ENCODE measurements around the gene DLG4. TPM values are rescaled to one million over a fixed set of nuclear protein-coding genes. Genes with fewer than 3 reads are reported as not detected.

The DLG4 gene
- total and polyA plus RNA-seq, 2 donors (not counting 3 experiments of a cell fraction or from before 2014, with no cell fraction given), result 14.9 to 34.6 TPM

- FAIRE-seq (no peak), DNase-seq (ENCODE audit: low read depth, low spot score) (no peak)
- H3K9me1 ChIP-seq (replicated peaks; ENCODE audit: control insufficient read depth, extremely low read depth, insufficient read depth, low read length), result no peaks in the 10 kb centered on the region
- no peak for TF ChIP-seq GATA2 (IDR thresholded peaks at IDR 0.05; ENCODE audit: insufficient read depth, insufficient read length, low read depth, low read length)
- no peak for TF ChIP-seq MAX (IDR thresholded peaks at IDR 0.05; ENCODE audit: insufficient read depth, insufficient read length)
- TF ChIP-seq CTCF (IDR thresholded peaks at IDR 0.05; ENCODE audit: extremely low read depth in 1 of 2, insufficient read depth in 1 of 2, low read depth in 1 of 2, low read length in 2 of 2), result no peak
- no peak for TF ChIP-seq POLR2AphosphoS5 (IDR thresholded peaks at IDR 0.05; ENCODE audit: insufficient read depth, low read depth, low read length)
- TF ChIP-seq MYC (IDR thresholded peaks at IDR 0.05; ENCODE audit: low read depth, low read length), result no peak
- TF ChIP-seq FOS (IDR thresholded peaks at IDR 0.05; ENCODE audit: borderline replicate concordance, insufficient read depth, low read length), result no peak
- TF ChIP-seq JUN (IDR thresholded peaks at IDR 0.05; ENCODE audit: borderline replicate concordance, insufficient read depth, insufficient read length, low read depth), result no peak
- TF ChIP-seq POLR2A (IDR thresholded peaks at IDR 0.05; ENCODE audit: low read depth, low read length), result no peak
- TF ChIP-seq EZH2 (IDR thresholded peaks at IDR 0.05; ENCODE audit: borderline replicate concordance, low read depth, low read length, severe bottlenecking), result no peak
- peaks cover 0 to 4% of the 10 kb centered on the region in 2 experiments for H3K27me3 ChIP-seq (ENCODE audit: control insufficient read depth in 2 of 2, insufficient read depth in 2 of 2, low read length in 2 of 2)
- CTCF ChIA-PET, result interaction anchor here (0.9 to 10.9 kb wide), 6 partner anchors 18 to 228 kb away, joined by 3 to 223 read pairs (median 5); no protein-coding TSS in a partner anchor
- dilution Hi-C loops (cut with MboI; ENCODE audit: extremely low pct_ligation_motif_present, low sequenced_read_pairs), result no loop called here
- H3K27ac ChIP-seq (ENCODE audit: insufficient read depth, low read depth, low read length), result no peak overlapping the region
- no peak overlapping the region for H3K4me3 ChIP-seq (replicated peaks in 1 of 3; ENCODE audit: insufficient read depth in 1 of 3, low read depth in 1 of 3, low read length in 3 of 3)
- peaks cover 4% of the 10 kb centered on the region for H3K4me1 ChIP-seq (ENCODE audit: control insufficient read depth, extremely low read depth, insufficient read depth, low read length)
- no peak overlapping the region for H3K4me2 ChIP-seq (ENCODE audit: insufficient read depth, low read length)
- no TSS peak for BruUV-seq (replicated peaks)
- intact Hi-C loops (cut with micrococcal nuclease), result loop anchor here (5.0 kb wide), 2 partner anchors 158 to 227 kb away; no protein-coding TSS in a partner anchor
- H4K20me1 ChIP-seq (replicated peaks; ENCODE audit: control insufficient read depth, extremely low read depth, insufficient read depth, low read length), result no peaks in the 10 kb centered on the region
- H3K36me3 ChIP-seq (ENCODE audit: control insufficient read depth in 2 of 2, extremely low read depth in 1 of 2, insufficient read depth in 2 of 2, low read length in 2 of 2), result no peaks in the 10 kb centered on the region
- no peaks in the 10 kb centered on the region for H3K9me3 ChIP-seq (replicated peaks; ENCODE audit: control insufficient read depth, insufficient read depth, low read length)
- H3K79me2 ChIP-seq (ENCODE audit: control insufficient read depth, insufficient read depth, low read length), result no peaks in the 10 kb centered on the region
- POLR2A ChIA-PET, result no interaction called here
- H3K9ac ChIP-seq (replicated peaks; ENCODE audit: extremely low read depth, insufficient read depth, low read length), result no peak overlapping the region
- H2AFZ ChIP-seq (ENCODE audit: low read depth, low read length), result peak overlapping the region; percentile 38
These were observed 80.2 kb downstream of the DLG4 start for GRCh38 chr17:7139400-7139799.

All from endothelial cell of umbilical vein (primary cell).